ENCODE measurements around the gene RBKS. TPM values are rescaled to one million over a fixed set of nuclear protein-coding genes. Genes with fewer than 3 reads are reported as not detected.

The RBKS gene
- total and polyA plus RNA-seq, 12 donors = 0.88 to 9.1 (median 5.0) TPM

- intact Hi-C loops (cut with DNase I) = loop anchor here in 3 of 10 donors (5.0 to 10.0 kb wide), 4 partner anchors 146 to 656 kb away; partner anchors contain the start of genes FOSL2 (in 2 of the 3), BABAM2 (in 1 of the 3) and RBKS (in 1 of the 3)
- Histone ChIP-seq H3K4me1 (peaks cover 12 to 44% (median 38%) of the 10 kb centered on the region in 9 donors), H3K27ac (peak overlapping the region in 9 of 10 donors; percentile 19 to 94 (median 67)), H3K36me3 (no peaks in the 10 kb centered on the region), H3K9me3 (peaks cover 0 to 9% (median 0%) of the 10 kb centered on the region in 11 donors), H3K27me3 (no peaks in the 10 kb centered on the region), H3K4me3 (no peak overlapping the region)
- WGBS, 2 donors = 89 to 91% methylated on average over 13 of the region's 13 CpGs
- no peak for DNase-seq
- ATAC-seq = no peak
- TF ChIP-seq CTCF (IDR thresholded peaks at IDR 0.05) = no peak
Observed at GRCh38 chr2:27738349-27739057, 151.7 kb downstream of the RBKS start.

DNA sequence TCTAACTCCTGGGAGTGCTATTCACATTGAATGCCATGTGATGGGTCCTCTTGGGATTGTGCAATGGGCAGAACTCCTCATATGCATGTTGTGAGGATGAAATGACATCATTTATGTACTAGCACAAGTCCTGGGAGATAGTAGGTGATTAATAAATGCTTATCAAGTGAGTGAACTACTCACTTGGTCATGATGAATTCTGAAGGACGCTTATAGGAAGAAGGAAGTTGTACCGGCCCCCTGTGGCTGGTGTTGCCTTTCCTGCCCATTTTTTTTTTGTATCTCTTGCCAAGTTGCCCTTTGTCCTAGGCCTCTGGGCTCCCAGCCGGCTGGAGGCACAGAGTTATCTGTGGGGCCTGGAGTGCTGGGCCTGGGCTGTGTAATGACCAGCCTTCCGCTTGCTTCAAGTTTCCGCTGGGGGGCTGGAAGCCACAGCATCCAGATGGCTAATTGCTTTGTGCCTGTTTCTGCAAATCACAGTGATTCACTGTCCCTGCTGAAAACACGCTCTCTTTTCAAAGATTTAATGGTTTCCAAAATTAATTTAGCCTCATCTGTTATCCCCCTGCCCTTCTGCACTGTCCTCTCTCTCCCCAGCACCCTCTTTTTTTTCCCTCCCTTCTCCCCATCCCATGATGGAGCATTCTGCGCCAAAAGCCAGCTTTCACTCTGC is 152.4 kb downstream of the RBKS start:
- peak in 1 of 9 donors; percentile 14 for TF ChIP-seq CTCF (IDR thresholded peaks at IDR 0.05)
- H3K4me3 ChIP-seq = no peak overlapping the region
- 57 to 64% methylated on average over 7 of the region's 7 CpGs for WGBS, 2 donors
- H3K4me1 ChIP-seq = peaks cover 12 to 44% (median 38%) of the 10 kb centered on the region in 9 donors
- peaks cover 0 to 9% (median 0%) of the 10 kb centered on the region in 11 donors for H3K9me3 ChIP-seq
- no peaks in the 10 kb centered on the region for H3K36me3 ChIP-seq
- DNase-seq (peak in 1 of 2 donors; percentile 36), ATAC-seq (peak in 7 of 8 donors; percentile 20 to 65 (median 48))
- no peaks in the 10 kb centered on the region for H3K27me3 ChIP-seq
- peak overlapping the region in 9 of 10 donors; percentile 19 to 94 (median 88) for H3K27ac ChIP-seq
- intact Hi-C loops (cut with DNase I) = loop anchor here in 3 of 10 donors (5.0 to 10.0 kb wide), 4 partner anchors 147 to 657 kb away; partner anchors contain the start of genes FOSL2 (in 2 of the 3), BABAM2 (in 1 of the 3) and RBKS (in 1 of the 3)

- Histone ChIP-seq H3K27me3 (no peaks in the 10 kb centered on the region), H3K36me3 (no peaks in the 10 kb centered on the region), H3K4me3 (no peak overlapping the region), H3K9me3 (peaks cover 0 to 9% (median 0%) of the 10 kb centered on the region in 11 donors), H3K4me1 (peaks cover 12 to 44% (median 38%) of the 10 kb centered on the region in 9 donors), H3K27ac (peak overlapping the region in 9 of 10 donors; percentile 2 to 94 (median 88))
- DNase-seq = no peak
- TF ChIP-seq CTCF (IDR thresholded peaks at IDR 0.05) = no peak
- ATAC-seq = no peak
- WGBS, 2 donors = 96 to 98% methylated on average over 6 of the region's 6 CpGs
- intact Hi-C loops (cut with DNase I) = loop anchor here in 3 of 10 donors (5.0 to 10.0 kb wide), 4 partner anchors 148 to 658 kb away; partner anchors contain the start of genes FOSL2 (in 2 of the 3), BABAM2 (in 1 of the 3) and RBKS (in 1 of the 3)
Observed at GRCh38 chr2:27736890-27737204, 153.3 kb downstream of the RBKS start.

Data from heart right ventricle (tissue), 16 donors.